Measurements from ENCODE around the gene FSCN2. TPM values are rescaled to one million over a fixed set of nuclear protein-coding genes. Genes with fewer than 3 reads are reported as not detected.
A peak's percentile ranks its signal among the peaks of the same experiment; 100 is the strongest.

FSCN2 gene
- polyA plus RNA-seq, 4 donors, result 1.2 to 1.3 TPM; not detected in 2

DNA sequence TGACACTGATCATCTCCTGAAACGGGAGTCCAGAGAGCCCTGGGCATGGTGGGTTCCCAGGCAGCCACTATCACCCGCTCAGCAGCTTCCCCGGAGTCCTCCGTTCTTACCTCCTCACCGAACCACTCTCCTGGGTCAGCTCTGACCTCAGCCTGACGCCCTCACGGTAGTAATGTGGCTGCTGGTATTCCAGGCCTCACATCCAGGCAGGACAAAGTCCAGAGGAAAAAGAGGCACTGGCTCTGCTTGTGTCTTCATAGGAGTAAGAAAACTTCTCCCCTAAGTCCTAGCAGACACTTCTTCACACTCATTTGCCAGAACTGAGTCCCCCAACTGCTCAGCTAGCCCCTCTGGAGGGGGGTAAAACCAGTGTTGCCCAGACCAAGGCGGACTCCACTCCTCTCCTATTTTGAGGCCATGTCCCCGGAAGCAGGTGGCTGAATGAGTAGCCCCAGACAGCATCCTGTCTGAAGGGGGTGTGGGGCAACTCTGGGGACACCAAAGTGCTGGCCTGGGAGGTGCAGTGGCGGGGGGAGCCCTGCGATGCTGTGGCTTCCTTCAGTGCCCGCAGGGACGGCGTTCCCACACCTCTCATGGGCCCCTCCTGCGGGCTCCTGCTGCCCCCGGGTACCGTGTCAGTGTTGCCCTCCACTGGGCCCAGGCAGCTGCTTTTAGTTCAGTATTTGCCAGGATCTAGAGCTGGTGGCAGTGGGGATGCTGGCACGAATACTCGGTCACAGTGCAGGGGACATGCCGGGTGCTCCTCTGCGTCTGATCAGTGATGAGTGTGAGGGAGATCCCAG is 5.4 kb downstream of the FSCN2 start:
- Histone ChIP-seq H3K36me3 (ENCODE audit: control insufficient read depth in 3 of 3, insufficient read depth in 2 of 3, low read depth in 1 of 3, low read length in 3 of 3) (peaks cover 0 to 7% (median 0%) of the 10 kb centered on the region in 3 donors), H3K27ac (ENCODE audit: low read depth in 1 of 3, low read length in 2 of 3) (no peak overlapping the region), H3K9me3 (ENCODE audit: control insufficient read depth in 2 of 2, insufficient read depth in 1 of 2, low read depth in 1 of 2, low read length in 1 of 2) (no peaks in the 10 kb centered on the region), H3K4me3 (ENCODE audit: low read depth in 1 of 3, low read length in 3 of 3) (no peak overlapping the region), H3K4me1 (ENCODE audit: control insufficient read depth in 3 of 3, insufficient read depth in 2 of 3, low read depth in 1 of 3, low read length in 2 of 3) (peaks cover 0 to 23% (median 3%) of the 10 kb centered on the region in 3 donors), H3K27me3 (ENCODE audit: control insufficient read depth in 3 of 3, insufficient read depth in 3 of 3, low read length in 3 of 3) (peaks cover 0 to 31% (median 2%) of the 10 kb centered on the region in 3 donors)
- DNase-seq, result peak; percentile 51 to 57
- 40 to 57% (median 49%) methylated on average over 21 of the region's 21 CpGs for WGBS, 3 donors
- no peak for FAIRE-seq

DNA sequence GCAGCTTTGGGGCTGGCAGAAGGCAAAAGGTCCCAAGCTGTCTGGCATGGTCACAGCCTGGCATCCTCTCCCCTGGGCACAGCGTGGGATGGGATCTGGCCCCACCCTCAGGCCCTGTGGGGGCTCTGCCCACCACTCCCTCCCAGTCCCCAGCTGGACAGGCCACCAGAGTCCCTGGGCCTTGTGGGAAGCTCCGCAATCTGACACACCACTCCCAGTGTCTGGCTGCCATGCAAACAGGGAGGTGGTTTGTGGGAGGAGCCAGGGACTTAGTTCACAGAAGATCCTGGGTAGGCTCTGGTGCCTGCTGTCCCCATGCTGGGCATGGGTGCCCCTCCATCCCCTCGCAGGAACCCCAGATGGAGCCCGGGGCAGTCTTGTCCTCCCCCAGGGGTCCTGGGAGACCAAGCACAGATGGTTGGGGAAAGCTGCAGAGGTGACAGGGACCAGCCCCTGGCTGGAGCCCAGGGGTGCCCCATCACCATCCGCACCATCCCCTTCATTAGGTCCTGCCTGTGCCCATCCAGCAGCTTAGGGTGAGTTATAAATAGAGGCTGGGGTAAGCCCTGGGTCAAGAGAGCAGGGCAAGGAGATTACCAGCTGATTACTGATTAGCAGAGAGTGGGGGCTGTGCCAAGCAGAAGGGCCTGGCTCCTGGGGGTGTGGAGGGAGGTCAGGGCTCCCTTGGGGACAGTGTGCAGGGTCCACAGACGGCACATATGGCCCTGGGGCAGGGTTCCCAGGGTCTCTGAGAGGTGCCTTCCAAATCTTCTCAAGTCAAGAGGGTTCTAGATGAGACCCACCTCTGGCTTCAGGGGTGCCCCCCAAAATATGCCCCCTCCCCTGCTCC is 6.2 kb downstream of the FSCN2 start:
- no peak for DNase-seq
- Histone ChIP-seq H3K4me3 (ENCODE audit: low read depth in 1 of 3, low read length in 3 of 3) (no peak overlapping the region), H3K4me1 (ENCODE audit: control insufficient read depth in 3 of 3, insufficient read depth in 2 of 3, low read depth in 1 of 3, low read length in 2 of 3) (peaks cover 0 to 23% (median 3%) of the 10 kb centered on the region in 3 donors), H3K9me3 (ENCODE audit: control insufficient read depth in 2 of 2, insufficient read depth in 1 of 2, low read depth in 1 of 2, low read length in 1 of 2) (no peaks in the 10 kb centered on the region), H3K27ac (ENCODE audit: low read depth in 1 of 3, low read length in 2 of 3) (no peak overlapping the region), H3K27me3 (ENCODE audit: control insufficient read depth in 3 of 3, insufficient read depth in 3 of 3, low read length in 3 of 3) (peaks cover 0 to 22% (median 2%) of the 10 kb centered on the region in 3 donors), H3K36me3 (ENCODE audit: control insufficient read depth in 3 of 3, insufficient read depth in 2 of 3, low read depth in 1 of 3, low read length in 3 of 3) (peaks cover 0 to 16% (median under 1%) of the 10 kb centered on the region in 3 donors)
- no peak for FAIRE-seq
- 41 to 67% (median 55%) methylated on average over 5 to 6 of the region's 6 CpGs for WGBS, 3 donors

DNA sequence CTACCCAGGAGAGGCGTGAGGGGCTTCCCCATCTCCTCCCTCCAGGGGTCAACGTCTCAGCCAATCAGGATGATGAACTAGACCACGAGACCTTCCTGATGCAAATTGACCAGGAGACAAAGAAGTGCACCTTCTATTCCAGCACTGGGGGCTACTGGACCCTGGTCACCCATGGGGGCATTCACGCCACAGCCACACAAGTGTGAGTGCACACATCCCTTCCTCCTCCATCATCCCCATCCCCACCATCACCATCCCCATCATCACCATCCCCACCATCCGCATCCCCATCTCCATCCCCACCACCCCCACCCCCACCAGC is 6.8 kb downstream of the FSCN2 start:
- no peak for DNase-seq
- Histone ChIP-seq H3K27me3 (ENCODE audit: control insufficient read depth in 3 of 3, insufficient read depth in 3 of 3, low read length in 3 of 3) (peaks cover 0 to 20% (median 2%) of the 10 kb centered on the region in 3 donors), H3K4me1 (ENCODE audit: control insufficient read depth in 3 of 3, insufficient read depth in 2 of 3, low read depth in 1 of 3, low read length in 2 of 3) (peaks cover 0 to 23% (median 3%) of the 10 kb centered on the region in 3 donors), H3K4me3 (ENCODE audit: low read depth in 1 of 3, low read length in 3 of 3) (no peak overlapping the region), H3K9me3 (ENCODE audit: control insufficient read depth in 2 of 2, insufficient read depth in 1 of 2, low read depth in 1 of 2, low read length in 1 of 2) (no peaks in the 10 kb centered on the region), H3K36me3 (ENCODE audit: control insufficient read depth in 3 of 3, insufficient read depth in 2 of 3, low read depth in 1 of 3, low read length in 3 of 3) (peaks cover 0 to 21% (median 4%) of the 10 kb centered on the region in 3 donors), H3K27ac (ENCODE audit: low read depth in 1 of 3, low read length in 2 of 3) (no peak overlapping the region)
- FAIRE-seq, result no peak
- WGBS, 3 donors, result 68 to 80% (median 80%) methylated on average over 5 of the region's 5 CpGs

DNA sequence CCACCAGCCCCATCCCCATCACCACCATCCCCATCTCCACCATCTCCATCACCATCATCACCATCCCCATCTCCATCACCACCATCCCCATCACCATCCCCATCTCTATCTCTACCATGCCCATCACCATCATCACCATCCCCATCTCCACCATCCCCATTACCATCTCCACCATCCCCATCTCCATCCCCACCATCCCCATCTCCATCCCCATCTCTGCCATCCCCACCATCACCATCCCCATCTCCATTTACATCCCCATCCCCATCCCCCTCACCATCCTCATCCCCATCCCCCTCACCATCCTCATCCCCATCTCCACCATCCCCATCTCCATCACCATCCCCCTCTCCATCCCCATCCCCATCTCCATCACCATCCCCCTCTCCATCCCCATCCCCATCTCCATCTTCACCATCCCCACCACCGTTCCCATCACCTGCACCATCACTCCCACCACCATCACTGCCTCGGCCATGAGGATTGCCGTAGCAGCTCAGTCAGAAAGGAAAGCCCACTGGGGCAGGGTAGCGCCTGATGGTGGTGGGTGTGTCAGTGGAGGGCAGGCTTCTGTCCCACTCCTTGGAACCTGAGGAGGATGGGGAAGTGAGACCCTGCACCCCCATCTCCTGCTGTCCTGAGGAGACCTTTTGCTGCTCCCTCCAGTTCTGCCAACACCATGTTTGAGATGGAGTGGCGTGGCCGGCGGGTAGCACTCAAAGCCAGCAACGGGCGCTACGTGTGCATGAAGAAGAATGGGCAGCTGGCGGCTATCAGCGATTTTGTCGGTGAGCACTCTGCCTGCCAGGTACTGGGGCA is 7.5 kb downstream of the FSCN2 start:
- FAIRE-seq, result no peak
- H3K4me3 ChIP-seq (ENCODE audit: low read depth in 1 of 3, low read length in 3 of 3), result no peak overlapping the region
- H3K36me3 ChIP-seq (ENCODE audit: control insufficient read depth in 3 of 3, insufficient read depth in 2 of 3, low read depth in 1 of 3, low read length in 3 of 3), result peaks cover 0 to 29% (median 7%) of the 10 kb centered on the region in 3 donors
- no peak overlapping the region for H3K27ac ChIP-seq (ENCODE audit: low read depth in 1 of 3, low read length in 2 of 3)
- H3K27me3 ChIP-seq (ENCODE audit: control insufficient read depth in 3 of 3, insufficient read depth in 3 of 3, low read length in 3 of 3), result peaks cover 0 to 20% (median 2%) of the 10 kb centered on the region in 3 donors
- DNase-seq, result no peak
- no peaks in the 10 kb centered on the region for H3K9me3 ChIP-seq (ENCODE audit: control insufficient read depth in 2 of 2, insufficient read depth in 1 of 2, low read depth in 1 of 2, low read length in 1 of 2)
- H3K4me1 ChIP-seq (ENCODE audit: control insufficient read depth in 3 of 3, insufficient read depth in 2 of 3, low read depth in 1 of 3, low read length in 2 of 3), result peaks cover 0 to 23% (median 3%) of the 10 kb centered on the region in 3 donors
- 23 to 63% (median 34%) methylated on average over 13 of the region's 13 CpGs for WGBS, 3 donors

DNA sequence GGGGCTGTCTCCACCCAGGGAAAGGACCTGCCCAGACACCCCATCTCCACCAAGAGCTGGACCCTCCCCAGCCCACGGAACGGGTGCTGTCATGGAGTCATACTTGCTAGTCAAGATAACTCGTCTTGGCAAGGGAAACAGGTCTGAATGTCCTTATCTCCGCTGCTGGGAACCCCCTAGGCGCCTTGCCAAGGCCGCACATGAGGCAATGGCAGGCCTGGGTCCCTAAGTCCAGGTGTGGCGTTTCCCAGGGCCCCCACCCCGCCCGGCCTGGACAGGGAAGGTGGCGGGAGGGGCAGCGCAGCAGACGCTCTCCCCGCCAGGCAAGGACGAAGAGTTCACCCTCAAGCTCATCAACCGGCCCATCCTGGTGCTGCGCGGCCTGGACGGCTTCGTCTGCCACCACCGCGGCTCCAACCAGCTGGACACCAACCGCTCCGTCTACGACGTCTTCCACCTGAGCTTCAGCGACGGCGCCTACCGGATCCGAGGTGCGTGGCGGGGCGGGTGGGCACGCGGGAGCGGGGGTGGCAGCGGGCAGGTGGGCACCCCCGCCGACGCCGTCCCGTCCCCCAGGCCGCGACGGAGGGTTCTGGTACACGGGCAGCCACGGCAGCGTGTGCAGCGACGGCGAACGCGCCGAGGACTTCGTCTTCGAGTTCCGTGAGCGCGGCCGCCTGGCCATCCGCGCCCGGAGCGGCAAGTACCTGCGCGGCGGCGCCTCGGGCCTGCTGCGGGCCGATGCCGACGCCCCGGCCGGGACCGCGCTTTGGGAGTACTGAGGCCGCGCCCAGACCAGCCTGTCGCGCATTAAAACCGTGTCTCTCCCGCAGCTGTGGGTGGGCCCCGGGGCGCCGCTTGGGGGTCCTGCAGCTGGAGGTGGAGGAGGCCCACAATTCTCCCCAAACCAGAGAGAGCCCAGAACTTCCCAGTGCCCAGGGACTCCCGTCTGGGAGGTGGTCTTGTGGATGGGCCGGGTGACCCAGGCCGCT is 8.4 kb downstream of the FSCN2 start:
- Histone ChIP-seq H3K27me3 (ENCODE audit: control insufficient read depth in 3 of 3, insufficient read depth in 3 of 3, low read length in 3 of 3) (peaks cover 0 to 20% (median 2%) of the 10 kb centered on the region in 3 donors), H3K9me3 (ENCODE audit: control insufficient read depth in 2 of 2, insufficient read depth in 1 of 2, low read depth in 1 of 2, low read length in 1 of 2) (no peaks in the 10 kb centered on the region), H3K36me3 (ENCODE audit: control insufficient read depth in 3 of 3, insufficient read depth in 2 of 3, low read depth in 1 of 3, low read length in 3 of 3) (peaks cover 0 to 38% (median 7%) of the 10 kb centered on the region in 3 donors), H3K27ac (ENCODE audit: low read depth in 1 of 3, low read length in 2 of 3) (no peak overlapping the region), H3K4me3 (ENCODE audit: low read depth in 1 of 3, low read length in 3 of 3) (peak overlapping the region in 1 of 3 donors; percentile 5), H3K4me1 (ENCODE audit: control insufficient read depth in 3 of 3, insufficient read depth in 2 of 3, low read depth in 1 of 3, low read length in 2 of 3) (peaks cover 0 to 23% (median 3%) of the 10 kb centered on the region in 3 donors)
- peak; percentile 48 to 63 for DNase-seq
- WGBS, 3 donors, result 2 to 8% (median 6%) methylated on average over 49 to 89 of the region's 89 CpGs
- no peak for FAIRE-seq

DNA sequence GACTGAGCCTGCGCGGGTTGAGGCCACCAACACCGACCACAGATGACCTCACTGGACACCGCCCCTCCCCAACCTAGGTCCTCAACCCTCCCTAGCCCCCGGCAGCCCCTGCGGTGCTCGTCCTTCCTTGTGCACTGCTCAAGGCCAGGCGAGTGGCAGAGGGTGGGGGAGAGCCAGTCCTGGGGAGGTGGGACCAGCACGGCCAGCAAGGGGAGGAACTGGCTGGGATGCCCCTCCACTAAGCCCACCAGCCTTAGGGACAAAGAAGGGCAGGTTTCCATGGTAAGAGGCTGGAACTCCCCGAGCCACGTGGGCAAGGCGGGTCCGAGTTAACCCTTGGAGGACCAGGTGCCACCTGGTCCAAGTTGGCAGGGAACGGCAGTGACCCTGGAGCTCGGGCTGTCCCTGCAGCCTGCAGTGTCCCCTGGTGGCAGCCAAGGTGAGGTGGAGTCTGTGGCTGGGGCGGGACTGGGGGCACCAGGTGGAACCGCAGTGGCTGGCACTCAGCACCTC is 9.2 kb downstream of the FSCN2 start:
- DNase-seq (peak; percentile 68 to 76), FAIRE-seq (no peak)
- H3K4me1 ChIP-seq (ENCODE audit: control insufficient read depth in 3 of 3, insufficient read depth in 2 of 3, low read depth in 1 of 3, low read length in 2 of 3), result peaks cover 0 to 23% (median 3%) of the 10 kb centered on the region in 3 donors
- H3K4me3 ChIP-seq (ENCODE audit: low read depth in 1 of 3, low read length in 3 of 3), result no peak overlapping the region
- H3K27ac ChIP-seq (ENCODE audit: low read depth in 1 of 3, low read length in 2 of 3), result no peak overlapping the region
- no peaks in the 10 kb centered on the region for H3K9me3 ChIP-seq (ENCODE audit: control insufficient read depth in 2 of 2, insufficient read depth in 1 of 2, low read depth in 1 of 2, low read length in 1 of 2)
- WGBS, 3 donors, result 7 to 12% (median 11%) methylated on average over 13 to 17 of the region's 17 CpGs
- peaks cover 0 to 20% (median 2%) of the 10 kb centered on the region in 3 donors for H3K27me3 ChIP-seq (ENCODE audit: control insufficient read depth in 3 of 3, insufficient read depth in 3 of 3, low read length in 3 of 3)
- H3K36me3 ChIP-seq (ENCODE audit: control insufficient read depth in 3 of 3, insufficient read depth in 2 of 3, low read depth in 1 of 3, low read length in 3 of 3), result peaks cover 0 to 42% (median 7%) of the 10 kb centered on the region in 3 donors

DNA sequence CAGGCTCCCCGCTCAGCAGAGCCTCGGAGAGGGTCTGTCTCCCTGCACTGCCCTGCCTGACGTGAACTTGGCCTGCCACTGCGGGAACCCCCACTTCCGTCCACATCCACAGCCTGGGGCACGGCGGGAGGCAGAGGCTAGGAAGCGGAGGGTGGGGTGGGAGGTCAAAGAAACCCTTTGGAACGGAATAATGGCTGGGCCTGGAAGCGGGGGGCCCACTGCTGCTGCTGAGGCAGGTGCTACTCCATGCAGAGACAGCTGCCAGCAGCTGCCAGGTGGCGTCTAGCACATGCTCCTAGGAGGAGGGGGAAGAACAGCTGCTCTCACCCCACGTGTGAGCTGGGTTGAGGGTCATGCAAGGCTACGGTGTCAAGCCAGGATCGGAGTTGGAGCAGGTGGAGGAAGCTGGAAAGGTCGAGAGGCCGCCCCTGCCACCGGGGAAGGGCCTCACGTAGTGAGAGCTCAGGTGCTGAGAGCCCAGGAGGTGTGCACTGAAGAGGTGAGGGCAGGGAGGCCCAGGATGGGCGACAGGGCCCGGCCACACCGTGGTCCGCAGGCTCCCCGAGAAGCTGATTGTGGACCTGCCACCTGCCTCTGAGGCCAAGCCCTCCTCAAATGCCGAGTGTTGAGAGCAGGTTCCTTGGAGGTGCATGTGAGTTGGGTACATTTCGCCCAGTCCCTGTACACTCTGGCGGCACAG is 9.8 kb downstream of the FSCN2 start:
- Histone ChIP-seq H3K27me3 (ENCODE audit: control insufficient read depth in 3 of 3, insufficient read depth in 3 of 3, low read length in 3 of 3) (peaks cover 0 to 20% (median 2%) of the 10 kb centered on the region in 3 donors), H3K9me3 (ENCODE audit: control insufficient read depth in 2 of 2, insufficient read depth in 1 of 2, low read depth in 1 of 2, low read length in 1 of 2) (no peaks in the 10 kb centered on the region), H3K4me1 (ENCODE audit: control insufficient read depth in 3 of 3, insufficient read depth in 2 of 3, low read depth in 1 of 3, low read length in 2 of 3) (peaks cover 0 to 21% (median 3%) of the 10 kb centered on the region in 3 donors), H3K4me3 (ENCODE audit: low read depth in 1 of 3, low read length in 3 of 3) (no peak overlapping the region), H3K27ac (ENCODE audit: low read depth in 1 of 3, low read length in 2 of 3) (no peak overlapping the region), H3K36me3 (ENCODE audit: control insufficient read depth in 3 of 3, insufficient read depth in 2 of 3, low read depth in 1 of 3, low read length in 3 of 3) (peaks cover 0 to 48% (median 7%) of the 10 kb centered on the region in 3 donors)
- DNase-seq, result peak in 1 of 2 donors; percentile 47
- 21 to 55% (median 41%) methylated on average over 26 of the region's 26 CpGs for WGBS, 3 donors
- no peak for FAIRE-seq
